Body of pancreas (tissue), 4 donors: ENCODE data around the gene NR6A1.

Experiments used
- CTCF ChIP-seq, 7 experiments: fragments of 450-650 bp in 4 of 7; fragments of 200-600 bp in 3 of 7; sonication (generic) in 3 of 7; IDR thresholded peaks; one replicate each; pipeline ENCODE4 v1.5.1; 2016 to 2019; ENCODE audit warnings: antibody characterized with exemption in 7 of 7
- POLR2A ChIP-seq, 3 donors: fragments of 450-650 bp; IDR thresholded peaks; one replicate each; pipeline ENCODE4 v1.6.1; 2016; ENCODE audit warnings: antibody characterized with exemption in 3 of 3, mild to moderate bottlenecking in 2 of 3

GRCh38 chr9:124695280-124695890, 75.7 kb downstream of the NR6A1 start:
- TF ChIP-seq CTCF (IDR thresholded peaks at IDR 0.05) (no peak), POLR2A (IDR thresholded peaks at IDR 0.05) (no peak)
